GM18520 (cell line): ENCODE measurements around the gene TMEM121B.
"Not testable (repeated sequence)": the region's sequence is repeated elsewhere in the genome, so short reads cannot be mapped to it uniquely, and the experiment has no call there.

ENCODE experiments used
- ATAC-seq: cut with Tn5 transposase; IDR thresholded peaks from one replicate; pipeline ENCODE4 v1.9.1; 2021; ENCODE audit not compliant: unreplicated experiment

Gene TMEM121B

GRCh38 chr22:17121233-17122195, at the start of gene TMEM121B:
Gene TMEM121B (minus strand): TSS chr22:17121360. CDS start chr22:17121127, 233 bp downstream.
- no peak for ATAC-seq

- ATAC-seq, result no peak
These were observed 46.3 kb upstream of the TMEM121B start for GRCh38 chr22:17167486-17167885.

GRCh38 chr22:17164392-17165024, 43.3 kb upstream of the TMEM121B start:
- no peak for ATAC-seq

GRCh38 chr22:17162731-17163130, 41.6 kb upstream of the TMEM121B start:
- no peak for ATAC-seq

GRCh38 chr22:17161991-17162390, 40.8 kb upstream of the TMEM121B start:
- no peak for ATAC-seq

- ATAC-seq, result peak; percentile 5
These were observed 38.4 kb upstream of the TMEM121B start for GRCh38 chr22:17159504-17159951.

- ATAC-seq, result peak; percentile 67
These were observed 37.7 kb upstream of the TMEM121B start, which contains the start of gene HDHD5 for GRCh38 chr22:17158568-17159503. Gene HDHD5 (minus strand): TSS chr22:17159277. CDS start chr22:17159251, 26 bp downstream.

GRCh38 chr22:17158176-17158567, 37.0 kb upstream of the TMEM121B start:
- no peak for ATAC-seq

- no peak for ATAC-seq
These were observed 36.6 kb upstream of the TMEM121B start for GRCh38 chr22:17157714-17158113.

- ATAC-seq, result no peak
These were observed 34.8 kb upstream of the TMEM121B start for GRCh38 chr22:17155941-17156340.

- ATAC-seq, result no peak
These were observed 31.8 kb upstream of the TMEM121B start for GRCh38 chr22:17152971-17153370.

- ATAC-seq, result no peak
These were observed 31.2 kb upstream of the TMEM121B start for GRCh38 chr22:17152340-17152739.

- no peak for ATAC-seq
These were observed 28.1 kb upstream of the TMEM121B start for GRCh38 chr22:17149076-17149815.

GRCh38 chr22:17147458-17147857, 26.3 kb upstream of the TMEM121B start:
- not testable (repeated sequence) for ATAC-seq

GRCh38 chr22:17145021-17145680, 24.0 kb upstream of the TMEM121B start:
- no peak for ATAC-seq

- ATAC-seq, result no peak
These were observed 22.7 kb upstream of the TMEM121B start for GRCh38 chr22:17143826-17144225.

- ATAC-seq, result no peak
These were observed 21.9 kb upstream of the TMEM121B start for GRCh38 chr22:17143101-17143500.

GRCh38 chr22:17140826-17141766, 19.9 kb upstream of the TMEM121B start:
- ATAC-seq, result no peak
